DND-41 (cell line): ENCODE results near the gene IP6K3.

ENCODE experiments used
- ATAC-seq: fragments of 200-7000 bp; cut with Tn5 transposase; 3 replicates; pipeline ENCODE4 v1.9.1; 2021; ENCODE audit warnings: low read depth; ENCODE audit not compliant: insufficient read depth
- DNase-seq: peaks from one replicate; pipeline ENCODE4 v3.0.0-alpha.2; 2020
- H2AFZ ChIP-seq: 2 replicates; pipeline ENCODE4 v1.6.0; 2012; ENCODE audit warnings: low read depth, low read length
- H3K27ac ChIP-seq: 2 replicates; pipeline ENCODE4 v1.5.1; 2012; ENCODE audit warnings: low read length, inconsistent platforms
- H3K27me3 ChIP-seq: fragments of 200-600 bp; sonication (generic); 2 replicates; pipeline ENCODE4 v1.6.0; 2012; ENCODE audit warnings: low read length, mild to moderate bottlenecking, inconsistent platforms; ENCODE audit not compliant: insufficient read depth, poor library complexity
- H3K36me3 ChIP-seq: 2 replicates; pipeline ENCODE4 v1.5.1; 2012; ENCODE audit warnings: low read length, inconsistent platforms; ENCODE audit not compliant: insufficient read depth
- H3K4me1 ChIP-seq: 2 replicates; pipeline ENCODE4 v1.5.1; 2012; ENCODE audit warnings: mild to moderate bottlenecking, low read length; ENCODE audit not compliant: insufficient read depth
- H3K4me2 ChIP-seq: 2 replicates; pipeline ENCODE4 v1.6.0; 2012; ENCODE audit warnings: mild to moderate bottlenecking, moderate library complexity, low read length, inconsistent platforms; ENCODE audit not compliant: insufficient read depth
- H3K4me3 ChIP-seq, 2 experiments: fragments of 200-600 bp in 1 of 2; shearing (Covaris generic) in 1 of 2; 2 replicates each; pipeline ENCODE4 v1.5.1; 2012 to 2016; ENCODE audit warnings: inconsistent platforms in 2 of 2, low read length in 2 of 2, mild to moderate bottlenecking in 2 of 2, low read depth in 1 of 2, moderate library complexity in 1 of 2
- H3K79me2 ChIP-seq: 2 replicates; pipeline ENCODE4 v1.6.0; 2012; ENCODE audit warnings: low read length, inconsistent platforms; ENCODE audit not compliant: insufficient read depth
- H3K9ac ChIP-seq: 2 replicates; pipeline ENCODE4 v1.6.0; 2012; ENCODE audit warnings: low read depth, mild to moderate bottlenecking, inconsistent platforms, low read length, moderate library complexity
- H3K9me3 ChIP-seq: 2 replicates; pipeline ENCODE4 v1.5.1; 2012; ENCODE audit warnings: low read length, moderate library complexity, mild to moderate bottlenecking, inconsistent platforms; ENCODE audit not compliant: insufficient read depth, severe bottlenecking
- H4K20me1 ChIP-seq: 2 replicates; pipeline ENCODE4 v1.6.0; 2012; ENCODE audit warnings: low read length; ENCODE audit not compliant: insufficient read depth
- EZH2 ChIP-seq: IDR thresholded peaks from 3 replicates; pipeline ENCODE4 v1.6.1; 2012; ENCODE audit warnings: borderline replicate concordance, low read depth, mild to moderate bottlenecking, moderate library complexity, low read length, inconsistent platforms; ENCODE audit not compliant: severe bottlenecking
- TF ChIP-seq, protein P1 (sequence below): IDR thresholded peaks from 2 replicates; pipeline ENCODE4 v1.5.1; 2012; ENCODE audit warnings: borderline replicate concordance, low read length, moderate library complexity, mild to moderate bottlenecking; ENCODE audit not compliant: poor library complexity, severe bottlenecking; ENCODE audit errors: extremely low read depth

The IP6K3 gene

DNA sequence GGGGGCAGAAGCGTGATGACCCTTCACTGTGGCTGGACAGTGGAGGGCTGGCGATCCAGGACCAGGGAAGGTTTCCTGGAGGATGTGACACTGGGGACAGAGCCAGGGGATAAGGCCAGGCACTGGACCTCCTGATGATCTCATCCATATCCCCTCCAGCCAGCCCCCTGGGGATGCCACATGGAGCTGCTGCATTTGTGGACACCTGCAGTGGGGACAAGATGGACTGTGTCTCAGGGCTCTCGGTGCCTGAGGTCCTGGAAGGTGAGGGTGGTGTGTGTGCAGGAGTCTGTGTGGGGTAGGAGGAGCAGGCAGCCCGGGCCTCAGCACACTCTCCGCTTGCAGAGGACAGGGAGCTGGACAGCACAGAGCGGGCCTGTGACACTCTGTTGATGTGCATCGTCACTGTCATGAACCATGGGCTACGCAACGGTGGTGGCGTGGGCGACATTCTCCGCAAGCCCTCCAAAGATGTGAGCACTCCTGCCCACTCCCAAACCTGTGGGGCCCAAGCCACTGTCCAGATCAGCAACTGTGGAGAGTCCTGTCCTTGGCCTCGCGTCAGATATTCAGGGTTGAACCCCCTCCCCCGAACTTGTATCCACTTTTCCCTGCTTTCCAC is 55.1 kb downstream of the IP6K3 start:
- H3K36me3 ChIP-seq: peaks cover 99% of the 10 kb centered on the region
- no peak for ATAC-seq
- H3K79me2 ChIP-seq: no peaks in the 10 kb centered on the region
- no peak overlapping the region for H3K4me2 ChIP-seq
- no peak overlapping the region for H3K4me3 ChIP-seq
- no peaks in the 10 kb centered on the region for H3K27me3 ChIP-seq
- TF ChIP-seq EZH2: no peak
- TF ChIP-seq, protein P1, sequence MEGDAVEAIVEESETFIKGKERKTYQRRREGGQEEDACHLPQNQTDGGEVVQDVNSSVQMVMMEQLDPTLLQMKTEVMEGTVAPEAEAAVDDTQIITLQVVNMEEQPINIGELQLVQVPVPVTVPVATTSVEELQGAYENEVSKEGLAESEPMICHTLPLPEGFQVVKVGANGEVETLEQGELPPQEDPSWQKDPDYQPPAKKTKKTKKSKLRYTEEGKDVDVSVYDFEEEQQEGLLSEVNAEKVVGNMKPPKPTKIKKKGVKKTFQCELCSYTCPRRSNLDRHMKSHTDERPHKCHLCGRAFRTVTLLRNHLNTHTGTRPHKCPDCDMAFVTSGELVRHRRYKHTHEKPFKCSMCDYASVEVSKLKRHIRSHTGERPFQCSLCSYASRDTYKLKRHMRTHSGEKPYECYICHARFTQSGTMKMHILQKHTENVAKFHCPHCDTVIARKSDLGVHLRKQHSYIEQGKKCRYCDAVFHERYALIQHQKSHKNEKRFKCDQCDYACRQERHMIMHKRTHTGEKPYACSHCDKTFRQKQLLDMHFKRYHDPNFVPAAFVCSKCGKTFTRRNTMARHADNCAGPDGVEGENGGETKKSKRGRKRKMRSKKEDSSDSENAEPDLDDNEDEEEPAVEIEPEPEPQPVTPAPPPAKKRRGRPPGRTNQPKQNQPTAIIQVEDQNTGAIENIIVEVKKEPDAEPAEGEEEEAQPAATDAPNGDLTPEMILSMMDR: no peak
- no peaks in the 10 kb centered on the region for H3K9me3 ChIP-seq
- no peaks in the 10 kb centered on the region for H3K4me1 ChIP-seq
- H3K9ac ChIP-seq: no peak overlapping the region
- H3K27ac ChIP-seq: no peak overlapping the region
- H4K20me1 ChIP-seq: peaks cover 15% of the 10 kb centered on the region
- H2AFZ ChIP-seq: no peak overlapping the region
- DNase-seq: no peak

DNA sequence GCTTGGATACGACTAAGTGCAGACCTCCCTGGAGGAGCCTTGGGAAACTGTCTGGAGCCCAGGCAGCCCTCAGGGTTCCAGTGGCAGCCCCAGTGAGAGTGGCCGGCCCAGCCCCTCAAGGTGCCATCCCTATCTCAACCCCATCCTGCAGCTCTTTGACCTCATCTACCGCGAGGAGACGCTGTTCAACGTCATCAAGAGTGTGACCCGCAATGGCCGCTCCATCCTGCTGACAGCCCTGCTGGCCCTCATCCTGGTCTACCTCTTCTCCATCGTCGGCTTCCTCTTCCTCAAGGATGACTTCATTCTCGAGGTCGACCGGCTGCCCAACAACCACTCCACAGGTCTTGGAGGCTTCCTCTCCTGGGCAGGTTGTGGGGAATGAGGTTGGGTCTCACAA is 55.9 kb downstream of the IP6K3 start:
- no peaks in the 10 kb centered on the region for H3K27me3 ChIP-seq
- no peaks in the 10 kb centered on the region for H3K4me1 ChIP-seq
- H3K4me3 ChIP-seq: no peak overlapping the region
- H3K4me2 ChIP-seq: no peak overlapping the region
- peaks cover 13% of the 10 kb centered on the region for H4K20me1 ChIP-seq
- H3K9me3 ChIP-seq: no peaks in the 10 kb centered on the region
- no peaks in the 10 kb centered on the region for H3K79me2 ChIP-seq
- no peak overlapping the region for H2AFZ ChIP-seq
- no peak overlapping the region for H3K9ac ChIP-seq
- peaks cover 99% of the 10 kb centered on the region for H3K36me3 ChIP-seq
- ATAC-seq (no peak), DNase-seq (no peak)
- TF ChIP-seq, protein P1: no peak
- no peak for TF ChIP-seq EZH2
- H3K27ac ChIP-seq: no peak overlapping the region

DNA sequence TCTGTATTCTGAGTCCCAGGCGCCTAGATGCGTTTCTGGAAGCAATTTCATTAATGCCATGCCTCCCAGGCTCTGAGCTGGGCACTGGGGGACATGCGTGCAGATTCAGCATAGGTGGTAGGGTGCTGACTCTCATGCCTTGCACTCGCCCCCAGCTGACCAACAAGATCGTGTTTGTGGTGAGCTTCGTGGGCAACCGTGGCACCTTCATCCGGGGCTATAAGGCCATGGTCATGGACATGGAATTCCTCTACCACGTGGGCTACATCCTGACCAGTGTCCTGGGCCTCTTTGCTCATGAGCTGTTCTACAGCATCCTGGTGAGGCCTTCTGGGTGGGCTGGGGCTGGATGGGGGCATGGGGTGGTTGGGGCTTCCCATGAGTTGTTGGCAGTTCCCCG is 56.8 kb downstream of the IP6K3 start:
- Histone ChIP-seq H2AFZ (no peak overlapping the region), H3K27ac (no peak overlapping the region), H3K4me2 (no peak overlapping the region), H3K36me3 (peaks cover 99% of the 10 kb centered on the region), H4K20me1 (peaks cover 9% of the 10 kb centered on the region), H3K9ac (no peak overlapping the region), H3K9me3 (no peaks in the 10 kb centered on the region), H3K4me3 (no peak overlapping the region), H3K79me2 (no peaks in the 10 kb centered on the region), H3K4me1 (no peaks in the 10 kb centered on the region), H3K27me3 (no peaks in the 10 kb centered on the region)
- TF ChIP-seq EZH2: no peak
- TF ChIP-seq, protein P1: no peak
- no peak for DNase-seq
- ATAC-seq: no peak
